Type B pancreatic cell (in vitro differentiated cells): Measurements from ENCODE around the gene SLC7A1. TPM values are rescaled to one million over a fixed set of nuclear protein-coding genes. Genes with fewer than 3 reads are reported as not detected.

Experiments used
- DNase-seq: peaks from one replicate; pipeline ENCODE4 v3.0.0; 2021; ENCODE audit warnings: mixed read lengths; ENCODE audit not compliant: unreplicated experiment; ENCODE audit errors: extremely low spot score
- H3K27ac Mint-ChIP-seq: 2 replicates; pipeline ENCODE4 v1.8.0; 2021; ENCODE audit warnings: mild to moderate bottlenecking, mixed read lengths
- H3K27me3 Mint-ChIP-seq: 2 replicates; pipeline ENCODE4 v1.8.0; 2021; ENCODE audit warnings: mixed read lengths
- H3K36me3 Mint-ChIP-seq: 2 replicates; pipeline ENCODE4 v1.8.0; 2021; ENCODE audit warnings: mixed read lengths
- H3K4me1 Mint-ChIP-seq: one replicate; pipeline ENCODE4 v1.8.0; 2021; ENCODE audit warnings: mixed read lengths; ENCODE audit not compliant: unreplicated experiment
- H3K4me3 Mint-ChIP-seq: 2 replicates; pipeline ENCODE4 v1.8.0; 2021; ENCODE audit warnings: mild to moderate bottlenecking, mixed read lengths
- H3K9me3 Mint-ChIP-seq: 2 replicates; pipeline ENCODE4 v1.8.0; 2021; ENCODE audit warnings: mixed read lengths
- CTCF ChIP-seq: fragments of 200-600 bp; sonication (generic); conservative IDR thresholded peaks from 2 replicates; pipeline ENCODE4 v1.5.0; 2021; ENCODE audit warnings: antibody characterized with exemption, mild to moderate bottlenecking
- total RNA-seq: library from RNA; stranded (reverse); gene quantifications from 2 replicates; pipeline ENCODE4 v1.2.1, GENCODE V29; 2021; ENCODE audit warnings: low replicate concordance

Gene SLC7A1
- total RNA-seq, 1 donor from 2014 or later: 42.1 TPM

DNA sequence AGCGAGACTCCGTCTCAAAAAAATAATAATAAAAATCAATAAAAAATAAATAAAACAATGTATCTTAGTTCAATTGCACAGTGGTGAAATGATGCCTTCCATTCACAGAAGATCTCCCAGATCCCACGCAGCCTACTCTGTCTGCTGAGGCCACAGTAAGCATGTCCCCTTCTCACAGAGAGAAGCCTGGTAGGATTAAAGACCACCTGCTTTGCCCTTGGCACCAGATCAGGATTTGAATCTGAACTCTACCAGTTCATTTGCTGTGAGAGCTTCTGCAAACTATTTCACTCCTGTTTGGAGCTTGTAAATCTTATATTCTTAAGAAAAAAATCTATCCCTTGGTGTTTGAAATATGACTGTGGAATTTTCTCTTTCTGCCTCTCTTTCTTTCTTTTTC is 2.2 kb upstream of the SLC7A1 start:
- no peaks in the 10 kb centered on the region for H3K9me3 Mint-ChIP-seq
- TF ChIP-seq CTCF: no peak
- no peak overlapping the region for H3K27ac Mint-ChIP-seq
- peaks cover 26% of the 10 kb centered on the region for H3K27me3 Mint-ChIP-seq
- peaks cover 7% of the 10 kb centered on the region for H3K4me1 Mint-ChIP-seq
- DNase-seq: no peak
- H3K36me3 Mint-ChIP-seq: no peaks in the 10 kb centered on the region
- no peak overlapping the region for H3K4me3 Mint-ChIP-seq

GRCh38 chr13:29597246-29597645 is 1.8 kb upstream of the SLC7A1 start:
- peaks cover 7% of the 10 kb centered on the region for H3K4me1 Mint-ChIP-seq
- no peaks in the 10 kb centered on the region for H3K9me3 Mint-ChIP-seq
- TF ChIP-seq CTCF: no peak
- H3K36me3 Mint-ChIP-seq: no peaks in the 10 kb centered on the region
- H3K27me3 Mint-ChIP-seq: peaks cover 25% of the 10 kb centered on the region
- no peak overlapping the region for H3K27ac Mint-ChIP-seq
- H3K4me3 Mint-ChIP-seq: peak overlapping the region; percentile 89
- DNase-seq: no peak

- no peak for TF ChIP-seq CTCF
- H3K4me1 Mint-ChIP-seq: peaks cover 15% of the 10 kb centered on the region
These were observed 553 bp upstream of the SLC7A1 start for GRCh38 chr13:29596064-29596418.

GRCh38 chr13:29594710-29595379 is 643 bp downstream of the SLC7A1 start:
- TF ChIP-seq CTCF: no peak

More at GRCh38 chr13:29596064-29596418, 553 bp upstream of the SLC7A1 start:
- Mint-ChIP-seq H3K36me3 (no peaks in the 10 kb centered on the region), H3K27ac (peak overlapping the region; percentile 78), H3K27me3 (peaks cover 23% of the 10 kb centered on the region), H3K4me3 (peak overlapping the region; percentile 89), H3K9me3 (no peaks in the 10 kb centered on the region)
- DNase-seq: no peak

DNA sequence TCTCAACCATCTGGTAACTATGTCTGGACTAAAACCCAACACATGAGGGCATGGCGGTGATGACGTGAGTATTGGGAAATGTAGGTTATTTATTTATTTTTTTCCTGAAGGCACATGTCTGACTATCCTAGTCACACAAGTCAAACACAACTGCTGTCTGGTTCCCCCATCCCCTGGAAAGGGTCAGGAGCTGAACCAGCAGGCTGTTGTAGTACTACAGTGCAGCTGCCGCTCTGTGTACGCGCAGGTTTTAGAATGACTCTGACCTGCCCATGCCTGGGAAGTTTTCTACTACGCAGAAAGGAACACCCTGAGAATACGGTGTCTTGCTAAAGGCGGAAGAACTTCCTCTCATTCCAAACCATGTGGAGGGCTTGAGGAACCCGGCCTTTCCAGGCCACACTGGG is 1.2 kb downstream of the SLC7A1 start:
- Mint-ChIP-seq H3K9me3 (no peaks in the 10 kb centered on the region), H3K27ac (peak overlapping the region; percentile 98), H3K36me3 (peaks cover 4% of the 10 kb centered on the region), H3K27me3 (peaks cover 20% of the 10 kb centered on the region), H3K4me3 (peak overlapping the region; percentile 93), H3K4me1 (peaks cover 26% of the 10 kb centered on the region)
- no peak for TF ChIP-seq CTCF
- no peak for DNase-seq

More at GRCh38 chr13:29594710-29595379, 643 bp downstream of the SLC7A1 start:
- Mint-ChIP-seq H3K27ac (peak overlapping the region; percentile 98), H3K4me3 (peak overlapping the region; percentile 93), H3K4me1 (peaks cover 22% of the 10 kb centered on the region), H3K27me3 (peaks cover 20% of the 10 kb centered on the region), H3K36me3 (peaks cover 4% of the 10 kb centered on the region), H3K9me3 (no peaks in the 10 kb centered on the region)
- DNase-seq: peak; percentile 75
